K562 (cell line): Measurements from ENCODE around the gene RPS10. TPM values are rescaled to one million over a fixed set of nuclear protein-coding genes. Genes with fewer than 3 reads are reported as not detected.

Experiments used
- BHLHE40 ChIP-seq: IDR thresholded peaks from 2 replicates; pipeline ENCODE4 v1.6.1; 2011; ENCODE audit warnings: low read length, improper control_type of control experiment
- CAMTA2 ChIP-seq: fragments of 250-450 bp; sonication (Bioruptor Pico); conservative IDR thresholded peaks from 2 replicates; pipeline ENCODE4 v1.5.1; 2022
- CBFA2T2 ChIP-seq: fragments of 450-650 bp; conservative IDR thresholded peaks from 2 replicates; pipeline ENCODE4 v1.6.1; 2017; ENCODE audit warnings: mild to moderate bottlenecking
- CBX5 ChIP-seq: IDR thresholded peaks from 2 replicates; pipeline ENCODE4 v1.6.1; 2014; ENCODE audit warnings: low read depth, borderline replicate concordance
- CEBPG ChIP-seq, 3 experiments: fragments of 200-800 bp in 1 of 3; sonication (Bioruptor generic) in 1 of 3; sonication (generic) in 1 of 3; formaldehyde crosslinking in 1 of 3; IDR thresholded peaks in 2 of 3; conservative IDR thresholded peaks in 1 of 3; 2 replicates each; pipeline versions ENCODE4 v1.6.1 to v1.8.0; 2016 to 2022; ENCODE audit warnings: missing compliant biosample characterization in 2 of 3, missing genetic modification characterization in 2 of 3, mild to moderate bottlenecking in 1 of 3, missing genetic modification reagents in 1 of 3
- CHD1 ChIP-seq: fragments of 200-600 bp; sonication (generic); IDR thresholded peaks from one replicate; pipeline ENCODE4 v1.6.1; 2012; ENCODE audit warnings: mild to moderate bottlenecking, moderate library complexity, low read length, inconsistent platforms
- CHD2 ChIP-seq: IDR thresholded peaks from 2 replicates; pipeline ENCODE4 v1.6.1; 2011; ENCODE audit warnings: low read depth, low read length
- HNRNPUL1 ChIP-seq: fragments of 200-400 bp; formaldehyde crosslinking; IDR thresholded peaks from 2 replicates; pipeline ENCODE4 v1.6.1; 2017; ENCODE audit warnings: low read length
- KDM1A ChIP-seq, 2 experiments: fragments of 450-650 bp; IDR thresholded peaks; 2 replicates each; pipeline ENCODE4 v1.6.1; 2016; ENCODE audit warnings: mild to moderate bottlenecking in 2 of 2
- MAFK ChIP-seq: IDR thresholded peaks from 2 replicates; pipeline ENCODE4 v1.6.1; 2011; ENCODE audit warnings: low read length, improper control_type of control experiment
- NCOA2 ChIP-seq, 2 experiments: fragments of 450-650 bp; IDR thresholded peaks; 2 replicates each; pipeline ENCODE4 v1.6.1; 2018; ENCODE audit warnings: mild to moderate bottlenecking in 2 of 2, moderate library complexity in 1 of 2; ENCODE audit not compliant: partially characterized antibody in 2 of 2
- PCBP2 ChIP-seq: fragments of 200-400 bp; formaldehyde crosslinking; IDR thresholded peaks from 2 replicates; pipeline ENCODE4 v1.6.1; 2018; ENCODE audit warnings: low read length, low read depth, mild to moderate bottlenecking, moderate library complexity; ENCODE audit not compliant: poor library complexity, severe bottlenecking
- PHF21A ChIP-seq: fragments of 450-650 bp; IDR thresholded peaks from 2 replicates; pipeline ENCODE4 v1.6.1; 2017; ENCODE audit warnings: low read depth, borderline replicate concordance
- POLR3G ChIP-seq: IDR thresholded peaks from 2 replicates; pipeline ENCODE4 v1.6.1; 2011; ENCODE audit not compliant: insufficient read length, insufficient replicate concordance; ENCODE audit errors: extremely low read depth
- RB1 ChIP-seq: fragments of 450-650 bp; IDR thresholded peaks from 2 replicates; pipeline ENCODE4 v1.6.1; 2017; ENCODE audit warnings: low read depth, mild to moderate bottlenecking
- RFX7 ChIP-seq: fragments of 250-450 bp; sonication (Bioruptor Pico); IDR thresholded peaks from 2 replicates; pipeline ENCODE4 v1.5.1; 2021; ENCODE audit warnings: mild to moderate bottlenecking
- TEAD1 ChIP-seq, 2 experiments: fragments of 450-650 bp in 1 of 2; sonication (generic) in 1 of 2; formaldehyde crosslinking; IDR thresholded peaks; 2 replicates each; pipeline versions ENCODE4 v1.4.0 to v1.8.0; 2020 to 2022; ENCODE audit warnings: mild to moderate bottlenecking in 2 of 2, missing genetic modification reagents in 1 of 2
- ZNF124 ChIP-seq: sonication (generic); formaldehyde crosslinking; IDR thresholded peaks from 2 replicates; pipeline ENCODE4 v1.8.1; 2022; ENCODE audit warnings: missing genetic modification reagents
- ZNF696 ChIP-seq: fragments of 250-450 bp; sonication (Bioruptor Pico); conservative IDR thresholded peaks from 2 replicates; pipeline ENCODE4 v1.4.0; 2020; ENCODE audit warnings: mild to moderate bottlenecking, moderate library complexity
- ZNF699 ChIP-seq: fragments of 250-450 bp; sonication (Bioruptor Pico); IDR thresholded peaks from 2 replicates; pipeline ENCODE4 v1.8.0; 2021; ENCODE audit warnings: mild to moderate bottlenecking, moderate library complexity; ENCODE audit not compliant: insufficient replicate concordance
- ZSCAN29 ChIP-seq: fragments of 450-650 bp; IDR thresholded peaks from 2 replicates; pipeline ENCODE4 v1.6.1; 2017
- ZSCAN32 ChIP-seq: fragments of 450-650 bp; formaldehyde crosslinking; IDR thresholded peaks from 2 replicates; pipeline ENCODE4 v1.4.0; 2020; ENCODE audit warnings: mild to moderate bottlenecking, moderate library complexity
- polyA plus RNA-seq, 8 experiments: library from polyadenylated mRNA; depleted of rRNA in 4 of 8; stranded (reverse) in 5 of 8; unstranded in 3 of 8; fragments of >200 nt; fragmentation: Nextera tagmentation in 2 of 8; fragmentation: Illumina TruSeq in 1 of 8; extraction: Ambion mirVana in 2 of 8; extraction: Trizol in 1 of 8; gene quantifications; 2 replicates each; pipeline versions ENCODE4 v1.2.1 to v1.2.3, GENCODE V29; 2011 to 2014; ENCODE audit warnings: inconsistent platforms in 1 of 8, missing spikeins in 1 of 8
- total RNA-seq, 7 experiments: library from RNA; depleted of rRNA in 6 of 7; stranded (reverse); fragments of >200 nt in 6 of 7; fragmentation: Illumina TruSeq in 2 of 7; extraction: Trizol in 2 of 7; gene quantifications; 2 replicates each; pipeline versions ENCODE4 v1.2.1 to v1.2.3, GENCODE V29; 2011 to 2021; ENCODE audit warnings: low replicate concordance in 1 of 7
- TF ChIP-seq, protein P1 (sequence below): fragments of 450-650 bp; IDR thresholded peaks from 2 replicates; pipeline ENCODE4 v1.6.1; 2017; ENCODE audit warnings: antibody characterized with exemption, mild to moderate bottlenecking
- TF ChIP-seq, protein P2 (sequence below): fragments of 450-650 bp; IDR thresholded peaks from 2 replicates; pipeline ENCODE4 v1.6.1; 2016
- TF ChIP-seq, protein P3 (sequence below), 2 experiments: fragments of 450-650 bp; conservative IDR thresholded peaks; 2 replicates each; pipeline ENCODE4 v1.6.1; 2017; ENCODE audit warnings: mild to moderate bottlenecking in 2 of 2, moderate library complexity in 2 of 2

RPS10 gene
- total and polyA plus RNA-seq, 9 of the 15 experiments (the other 6 are each of a cell fraction or from before 2014, with no cell fraction given) = 2,680 to 5,251 (median 3,876) TPM

DNA sequence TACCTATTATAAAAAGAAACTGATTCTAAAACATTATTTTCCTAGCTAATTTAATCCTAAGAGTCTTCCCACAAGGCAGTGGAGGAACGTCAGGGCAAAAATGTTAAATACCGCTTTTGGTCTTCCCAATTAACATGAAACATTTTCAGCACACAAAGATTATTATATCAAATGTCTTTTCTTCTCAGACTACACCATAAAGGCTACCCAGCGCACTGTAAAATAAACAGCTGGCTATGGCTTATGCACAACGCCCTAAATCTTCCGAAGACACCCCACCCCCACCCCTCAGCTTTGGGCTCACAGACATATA, 34.4 kb downstream of the RPS10 start (continued):
- TF ChIP-seq CEBPG (CRISPR knock-in tag; IDR thresholded peaks at IDR 0.05) (no peak), CEBPG (tag; conservative IDR thresholded peaks at IDR 0.05 in 1 of 2, IDR thresholded peaks at IDR 0.05 in 1 of 2) (no peak), ZSCAN32 (CRISPR knock-in tag) (no peak), ZNF699 (CRISPR knock-in tag) (no peak), PCBP2 (no peak), TEAD1 (CRISPR knock-in tag; IDR thresholded peaks at IDR 0.05) (no peak), ZNF696 (no peak), CHD2 (0 out of 2 replicates have a peak, but pooled peaks have one; percentile 52), ZNF124 (no peak), HNRNPUL1 (no peak), RFX7 (CRISPR knock-in tag) (no peak), BHLHE40 (no peak), ZSCAN29 (no peak), RB1 (no peak), CBFA2T2 (no peak), CHD1 (no peak), CBX5 (no peak), NCOA2 (IDR thresholded peaks at IDR 0.05; ENCODE audit: partially characterized antibody in 2 of 2) (no peak), POLR3G (no peak), KDM1A (IDR thresholded peaks at IDR 0.05) (peak in 1 of 2 experiments; percentile 28; a peak in 1 of 4 replicates), PHF21A (peak; percentile 46; the same call in 1 of the 2 replicates), MAFK (0 out of 2 replicates have a peak, but pooled peaks have one; percentile 11), CAMTA2 (CRISPR knock-in tag) (no peak)
- TF ChIP-seq, protein P1, sequence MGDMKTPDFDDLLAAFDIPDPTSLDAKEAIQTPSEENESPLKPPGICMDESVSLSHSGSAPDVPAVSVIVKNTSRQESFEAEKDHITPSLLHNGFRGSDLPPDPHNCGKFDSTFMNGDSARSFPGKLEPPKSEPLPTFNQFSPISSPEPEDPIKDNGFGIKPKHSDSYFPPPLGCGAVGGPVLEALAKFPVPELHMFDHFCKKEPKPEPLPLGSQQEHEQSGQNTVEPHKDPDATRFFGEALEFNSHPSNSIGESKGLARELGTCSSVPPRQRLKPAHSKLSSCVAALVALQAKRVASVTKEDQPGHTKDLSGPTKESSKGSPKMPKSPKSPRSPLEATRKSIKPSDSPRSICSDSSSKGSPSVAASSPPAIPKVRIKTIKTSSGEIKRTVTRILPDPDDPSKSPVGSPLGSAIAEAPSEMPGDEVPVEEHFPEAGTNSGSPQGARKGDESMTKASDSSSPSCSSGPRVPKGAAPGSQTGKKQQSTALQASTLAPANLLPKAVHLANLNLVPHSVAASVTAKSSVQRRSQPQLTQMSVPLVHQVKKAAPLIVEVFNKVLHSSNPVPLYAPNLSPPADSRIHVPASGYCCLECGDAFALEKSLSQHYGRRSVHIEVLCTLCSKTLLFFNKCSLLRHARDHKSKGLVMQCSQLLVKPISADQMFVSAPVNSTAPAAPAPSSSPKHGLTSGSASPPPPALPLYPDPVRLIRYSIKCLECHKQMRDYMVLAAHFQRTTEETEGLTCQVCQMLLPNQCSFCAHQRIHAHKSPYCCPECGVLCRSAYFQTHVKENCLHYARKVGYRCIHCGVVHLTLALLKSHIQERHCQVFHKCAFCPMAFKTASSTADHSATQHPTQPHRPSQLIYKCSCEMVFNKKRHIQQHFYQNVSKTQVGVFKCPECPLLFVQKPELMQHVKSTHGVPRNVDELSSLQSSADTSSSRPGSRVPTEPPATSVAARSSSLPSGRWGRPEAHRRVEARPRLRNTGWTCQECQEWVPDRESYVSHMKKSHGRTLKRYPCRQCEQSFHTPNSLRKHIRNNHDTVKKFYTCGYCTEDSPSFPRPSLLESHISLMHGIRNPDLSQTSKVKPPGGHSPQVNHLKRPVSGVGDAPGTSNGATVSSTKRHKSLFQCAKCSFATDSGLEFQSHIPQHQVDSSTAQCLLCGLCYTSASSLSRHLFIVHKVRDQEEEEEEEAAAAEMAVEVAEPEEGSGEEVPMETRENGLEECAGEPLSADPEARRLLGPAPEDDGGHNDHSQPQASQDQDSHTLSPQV = no peak
- TF ChIP-seq, protein P2, sequence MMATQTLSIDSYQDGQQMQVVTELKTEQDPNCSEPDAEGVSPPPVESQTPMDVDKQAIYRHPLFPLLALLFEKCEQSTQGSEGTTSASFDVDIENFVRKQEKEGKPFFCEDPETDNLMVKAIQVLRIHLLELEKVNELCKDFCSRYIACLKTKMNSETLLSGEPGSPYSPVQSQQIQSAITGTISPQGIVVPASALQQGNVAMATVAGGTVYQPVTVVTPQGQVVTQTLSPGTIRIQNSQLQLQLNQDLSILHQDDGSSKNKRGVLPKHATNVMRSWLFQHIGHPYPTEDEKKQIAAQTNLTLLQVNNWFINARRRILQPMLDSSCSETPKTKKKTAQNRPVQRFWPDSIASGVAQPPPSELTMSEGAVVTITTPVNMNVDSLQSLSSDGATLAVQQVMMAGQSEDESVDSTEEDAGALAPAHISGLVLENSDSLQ = peak; percentile 40; the same call in 1 of the 2 replicates
- TF ChIP-seq, protein P3, sequence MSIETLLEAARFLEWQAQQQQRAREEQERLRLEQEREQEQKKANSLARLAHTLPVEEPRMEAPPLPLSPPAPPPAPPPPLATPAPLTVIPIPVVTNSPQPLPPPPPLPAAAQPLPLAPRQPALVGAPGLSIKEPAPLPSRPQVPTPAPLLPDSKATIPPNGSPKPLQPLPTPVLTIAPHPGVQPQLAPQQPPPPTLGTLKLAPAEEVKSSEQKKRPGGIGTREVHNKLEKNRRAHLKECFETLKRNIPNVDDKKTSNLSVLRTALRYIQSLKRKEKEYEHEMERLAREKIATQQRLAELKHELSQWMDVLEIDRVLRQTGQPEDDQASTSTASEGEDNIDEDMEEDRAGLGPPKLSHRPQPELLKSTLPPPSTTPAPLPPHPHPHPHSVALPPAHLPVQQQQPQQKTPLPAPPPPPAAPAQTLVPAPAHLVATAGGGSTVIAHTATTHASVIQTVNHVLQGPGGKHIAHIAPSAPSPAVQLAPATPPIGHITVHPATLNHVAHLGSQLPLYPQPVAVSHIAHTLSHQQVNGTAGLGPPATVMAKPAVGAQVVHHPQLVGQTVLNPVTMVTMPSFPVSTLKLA (conservative IDR thresholded peaks at IDR 0.05) = no peak
